ENCODE measurements around the gene REN. TPM values are rescaled to one million over a fixed set of nuclear protein-coding genes. Genes with fewer than 3 reads are reported as not detected.
A peak's percentile ranks its signal among the peaks of the same experiment; 100 is the strongest.

Gene REN
- total and polyA plus RNA-seq, 2 of the 13 experiments (the other 11 are each of a cell fraction or from before 2014, with no cell fraction given) = not detected

- no peak for TF ChIP-seq ELF4 (CRISPR knock-in tag; IDR thresholded peaks at IDR 0.05; ENCODE audit: borderline replicate concordance)
- TF ChIP-seq ZFP62 (CRISPR knock-in tag; IDR thresholded peaks at IDR 0.05) = no peak
- no peak for TF ChIP-seq KLF13 (CRISPR knock-in tag; IDR thresholded peaks at IDR 0.05)
- no peak for TF ChIP-seq MED13 (CRISPR knock-in tag; IDR thresholded peaks at IDR 0.05)
- no peak for TF ChIP-seq ZNF318 (CRISPR knock-in tag; IDR thresholded peaks at IDR 0.05)
- TF ChIP-seq THRA (CRISPR knock-in tag; IDR thresholded peaks at IDR 0.05; ENCODE audit: borderline replicate concordance) = peak; percentile 52; the same call in 1 of the 2 replicates
- no peak for TF ChIP-seq HBP1 (CRISPR knock-in tag; IDR thresholded peaks at IDR 0.05; ENCODE audit: low read depth)
- no peak for TF ChIP-seq ZNF20 (CRISPR knock-in tag; IDR thresholded peaks at IDR 0.05)
- TF ChIP-seq ZNF101 (CRISPR knock-in tag; IDR thresholded peaks at IDR 0.05; ENCODE audit: borderline replicate concordance, low read depth) = no peak
- no peak for TF ChIP-seq PCBP2 (optimal IDR thresholded peaks at IDR 0.05; ENCODE audit: low read depth, low read length, poor library complexity, severe bottlenecking)
- no peak for TF ChIP-seq KDM2A (CRISPR knock-in tag; IDR thresholded peaks at IDR 0.05; ENCODE audit: borderline replicate concordance, low read depth)
- peak; percentile 56 for TF ChIP-seq PATZ1 (CRISPR knock-in tag; IDR thresholded peaks at IDR 0.05)
- TF ChIP-seq NCOA2 (CRISPR knock-in tag; IDR thresholded peaks at IDR 0.05) = 0 out of 2 replicates have a peak, but pooled peaks have one; percentile 16
- TF ChIP-seq HIC2 (CRISPR knock-in tag; IDR thresholded peaks at IDR 0.05; ENCODE audit: low read depth) = peak; percentile 95
- no peak for TF ChIP-seq TAF1 (CRISPR knock-in tag; IDR thresholded peaks at IDR 0.05)
These were observed 19.2 kb downstream of the REN start (continued) for GRCh38 chr1:204146965-204147364.

Measured in HepG2 (cell line).